OCI-LY7 (cell line): Measurements from ENCODE around the gene OLFML3. TPM values are rescaled to one million over a fixed set of nuclear protein-coding genes. Genes with fewer than 3 reads are reported as not detected.

Source experiments
- BruUV-seq: library from RNA; stranded (reverse); fragments of 400-500 nt; replicated peaks from 2 replicates; lab custom pipeline; 2021; lab: Mats Ljungman, UMichigan
- CTCF ChIA-PET: fragments of 300-600 bp; sonication (Branson Sonifier 250); formaldehyde crosslinking; loops from one replicate; lab custom pipeline; 2022; ENCODE audit warnings: antibody characterized with exemption; ENCODE audit not compliant: unreplicated experiment; lab: Charles Lee
- POLR2A ChIA-PET: fragments of 300-600 bp; sonication (Branson Sonifier 250); formaldehyde crosslinking; loops from one replicate; lab custom pipeline; 2022; ENCODE audit warnings: antibody characterized with exemption; lab: Charles Lee
- DNase-seq: peaks from one replicate; pipeline ENCODE4 v3.0.0-alpha.2; 2015; ENCODE audit warnings: low spot score
- H2AFZ ChIP-seq: fragments of 200-600 bp; sonication (generic), shearing (Covaris generic); 2 replicates; pipeline ENCODE4 v1.6.1; 2014; ENCODE audit warnings: mild to moderate bottlenecking, antibody characterized with exemption, low read length, moderate library complexity
- H3K27ac ChIP-seq: fragments of 200-600 bp; sonication (generic); 2 replicates; pipeline ENCODE4 v1.5.1; 2014; ENCODE audit warnings: mixed run types, low read depth, mild to moderate bottlenecking, moderate library complexity, low read length, inconsistent platforms; ENCODE audit not compliant: poor library complexity, severe bottlenecking
- H3K36me3 ChIP-seq: fragments of 200-600 bp; sonication (generic); 2 replicates; pipeline ENCODE4 v1.6.1; 2014; ENCODE audit warnings: mild to moderate bottlenecking, antibody characterized with exemption, low read length, moderate library complexity, mixed read lengths; ENCODE audit not compliant: insufficient read depth
- H3K4me1 ChIP-seq: fragments of 200-600 bp; sonication (generic); 2 replicates; pipeline ENCODE4 v1.5.1; 2014; ENCODE audit warnings: mild to moderate bottlenecking, low read length; ENCODE audit not compliant: insufficient read depth, poor library complexity, severe bottlenecking
- H3K4me2 ChIP-seq: fragments of 200-600 bp; sonication (generic); 2 replicates; pipeline ENCODE4 v1.6.1; 2014; ENCODE audit warnings: mild to moderate bottlenecking, low read length
- H3K4me3 ChIP-seq: fragments of 200-600 bp; sonication (generic); 2 replicates; pipeline ENCODE4 v1.5.1; 2014; ENCODE audit warnings: mild to moderate bottlenecking, low read depth, low read length; ENCODE audit not compliant: poor library complexity, severe bottlenecking
- H3K79me2 ChIP-seq: fragments of 200-600 bp; sonication (generic); 2 replicates; pipeline ENCODE4 v1.6.1; 2016; ENCODE audit warnings: low read depth, mild to moderate bottlenecking, low read length, moderate library complexity, mixed read lengths; ENCODE audit not compliant: insufficient read depth
- H3K9me2 ChIP-seq: fragments of 200-600 bp; sonication (generic); 2 replicates; pipeline ENCODE4 v1.6.1; 2016; ENCODE audit warnings: mild to moderate bottlenecking, low read length, mixed read lengths; ENCODE audit not compliant: insufficient read depth
- H3K9me3 ChIP-seq: fragments of 200-600 bp; sonication (generic); 2 replicates; pipeline ENCODE4 v1.6.1; 2014; ENCODE audit warnings: mild to moderate bottlenecking, mixed run types, low read length, mixed read lengths
- H4K20me1 ChIP-seq: fragments of 200-600 bp; sonication (generic); 2 replicates; pipeline ENCODE4 v1.6.1; 2014; ENCODE audit warnings: mild to moderate bottlenecking, antibody characterized with exemption, low read length, moderate library complexity, mixed read lengths; ENCODE audit not compliant: insufficient read depth
- CTCF ChIP-seq: fragments of 200-600 bp; sonication (generic); conservative IDR thresholded peaks from 2 replicates; pipeline ENCODE4 v1.5.1; 2014; ENCODE audit warnings: mild to moderate bottlenecking, antibody characterized with exemption, low read length, moderate library complexity, mixed read lengths
- EZH2phosphoT487 ChIP-seq: fragments of 200-600 bp; sonication (generic); IDR thresholded peaks from 2 replicates; pipeline ENCODE4 v1.6.1; 2018; ENCODE audit warnings: low read depth, borderline replicate concordance, mild to moderate bottlenecking, mixed run types, antibody characterized with exemption, low read length, moderate library complexity, mixed read lengths
- intact Hi-C: fragments of 100-400 bp; cut with micrococcal nuclease; formaldehyde crosslinking; loops from one replicate; pipeline ENCODE4 v1.10.0; 2022; ENCODE audit not compliant: unreplicated experiment
- total RNA-seq, 2 experiments: library from RNA; depleted of rRNA in 1 of 2; stranded (reverse); fragments of >200 nt in 1 of 2; shearing (Covaris generic) in 1 of 2; gene quantifications; 2 replicates each; pipeline ENCODE4 v1.2.3, GENCODE V29; 2014 to 2022

Gene OLFML3
- total RNA-seq, 2 experiments from 2014 or later, result 0.34 to 0.44 TPM

GRCh38 chr1:114024049-114024448 is 44.8 kb downstream of the OLFML3 start:
- no TSS peak for BruUV-seq

GRCh38 chr1:114025609-114026401 is 46.5 kb downstream of the OLFML3 start:
- Histone ChIP-seq H3K4me3 (no peak overlapping the region), H3K9me2 (no peaks in the 10 kb centered on the region), H3K79me2 (no peaks in the 10 kb centered on the region), H3K4me1 (peaks cover 4% of the 10 kb centered on the region), H3K27ac (no peak overlapping the region), H3K36me3 (no peaks in the 10 kb centered on the region), H4K20me1 (no peaks in the 10 kb centered on the region), H3K9me3 (no peaks in the 10 kb centered on the region), H2AFZ (no peak overlapping the region), H3K4me2 (no peak overlapping the region)
- TF ChIP-seq CTCF (no peak), EZH2phosphoT487 (no peak)
- intact Hi-C loops, result no loop called here
- ChIA-PET CTCF (no interaction called here), POLR2A (interaction anchor here (0.6 kb wide), 1 partner anchor 310 kb away, joined by 3 read pairs; no protein-coding TSS in a partner anchor)
- BruUV-seq, result no TSS peak
- no peak for DNase-seq

More at GRCh38 chr1:114024049-114024448, 44.8 kb downstream of the OLFML3 start:
- TF ChIP-seq CTCF (no peak), EZH2phosphoT487 (no peak)
- DNase-seq, result no peak
- no peaks in the 10 kb centered on the region for H4K20me1 ChIP-seq
- H3K4me2 ChIP-seq, result no peak overlapping the region
- ChIA-PET POLR2A (interaction anchor here (0.6 kb wide), 2 partner anchors 60 to 461 kb away, joined by 3 to 5 read pairs; no protein-coding TSS in a partner anchor), CTCF (no interaction called here)
- no peaks in the 10 kb centered on the region for H3K9me2 ChIP-seq
- no peak overlapping the region for H3K4me3 ChIP-seq
- intact Hi-C loops, result no loop called here
- no peaks in the 10 kb centered on the region for H3K36me3 ChIP-seq
- H3K9me3 ChIP-seq, result no peaks in the 10 kb centered on the region
- H3K4me1 ChIP-seq, result peaks cover 4% of the 10 kb centered on the region
- H3K27ac ChIP-seq, result no peak overlapping the region
- no peaks in the 10 kb centered on the region for H3K79me2 ChIP-seq
- no peak overlapping the region for H2AFZ ChIP-seq

GRCh38 chr1:114026797-114027196 is 47.5 kb downstream of the OLFML3 start:
- no TSS peak for BruUV-seq
- CTCF ChIA-PET, result no interaction called here

More at GRCh38 chr1:114026797-114027196, 47.5 kb downstream of the OLFML3 start:
- Histone ChIP-seq H3K27ac (no peak overlapping the region), H4K20me1 (no peaks in the 10 kb centered on the region), H3K36me3 (no peaks in the 10 kb centered on the region), H3K9me3 (no peaks in the 10 kb centered on the region), H2AFZ (no peak overlapping the region), H3K4me1 (peaks cover 4% of the 10 kb centered on the region), H3K79me2 (no peaks in the 10 kb centered on the region), H3K9me2 (no peaks in the 10 kb centered on the region), H3K4me2 (no peak overlapping the region), H3K4me3 (no peak overlapping the region)
- POLR2A ChIA-PET, result no interaction called here
- intact Hi-C loops, result no loop called here
- no peak for TF ChIP-seq EZH2phosphoT487
- TF ChIP-seq CTCF, result no peak
- no peak for DNase-seq
